Stimulated activated CD8-positive, alpha-beta memory T cell treated with anti-CD3 and anti-CD28 coated beads, Interleukin-12 subunit alpha, Interleukin-12 subunit beta, amount 100 ng/mL, for 4 hours (primary cell): Measurements from ENCODE around the gene ELF2.
A peak's percentile ranks its signal among the peaks of the same experiment; 100 is the strongest.
"Not testable (repeated sequence)": the region's sequence is repeated elsewhere in the genome, so short reads cannot be mapped to it uniquely, and the experiment has no call there.

ENCODE experiments used
- DNase-seq: peaks from one replicate; pipeline ENCODE4 v3.0.0-alpha.2; 2020; ENCODE audit warnings: low read depth

The ELF2 gene

DNA sequence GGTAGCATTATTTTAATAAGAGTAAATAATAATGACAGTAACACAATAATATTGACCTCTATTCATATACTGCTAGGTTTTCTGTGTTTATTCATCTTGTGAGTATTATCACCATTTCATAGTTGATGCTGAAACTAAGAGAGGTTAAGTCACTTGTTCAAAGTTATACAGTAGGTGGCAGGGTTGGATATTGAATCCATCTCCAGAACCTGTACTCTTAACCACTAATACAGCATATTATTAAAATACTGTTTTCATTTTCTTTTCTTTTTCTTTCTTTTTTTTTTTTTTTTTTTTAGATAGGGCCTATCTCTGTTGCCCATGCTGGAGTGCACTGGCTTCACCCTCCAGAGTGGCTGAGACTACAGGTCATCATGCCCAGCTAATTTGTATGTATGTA, 7.1 kb upstream of the ELF2 start:
- no peak for DNase-seq

DNA sequence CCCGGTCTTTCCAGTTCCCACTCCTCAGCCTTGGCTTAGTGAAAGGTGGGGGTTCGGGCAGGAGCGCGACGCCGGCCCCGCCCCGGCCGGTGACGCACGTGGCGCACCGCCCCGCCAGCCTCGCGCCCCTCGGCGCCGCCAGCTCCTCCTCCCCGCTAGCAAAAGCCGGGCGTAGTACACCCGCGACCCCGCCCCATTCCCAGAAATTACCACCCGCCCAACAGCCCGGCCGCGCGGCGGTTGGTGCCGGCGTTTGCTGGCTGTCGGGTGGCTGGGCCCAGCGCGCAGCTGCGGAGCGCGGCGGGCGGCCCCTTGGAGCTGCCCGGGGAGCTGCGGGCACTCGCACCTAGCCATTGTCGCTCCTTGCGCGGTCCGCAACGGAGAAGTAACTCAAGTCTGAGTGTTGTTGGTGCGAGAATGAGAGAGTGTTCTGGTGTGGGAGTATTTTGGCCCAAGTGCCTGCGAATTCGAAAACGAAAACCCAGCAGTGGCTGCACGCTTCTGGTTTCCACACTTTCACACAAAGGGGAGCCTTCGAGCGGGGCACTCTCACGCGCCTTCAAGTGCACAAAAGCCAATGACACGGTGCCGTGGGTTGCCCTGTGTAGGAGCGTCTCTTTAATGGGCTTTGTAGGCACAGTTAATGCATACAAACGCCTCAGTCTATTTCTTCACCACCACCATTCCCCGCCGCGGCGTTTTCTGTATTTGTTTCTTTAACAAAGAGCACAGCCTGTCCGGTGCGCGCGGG, 1.0 kb upstream of the ELF2 start:
- peak; percentile 85 for DNase-seq

DNA sequence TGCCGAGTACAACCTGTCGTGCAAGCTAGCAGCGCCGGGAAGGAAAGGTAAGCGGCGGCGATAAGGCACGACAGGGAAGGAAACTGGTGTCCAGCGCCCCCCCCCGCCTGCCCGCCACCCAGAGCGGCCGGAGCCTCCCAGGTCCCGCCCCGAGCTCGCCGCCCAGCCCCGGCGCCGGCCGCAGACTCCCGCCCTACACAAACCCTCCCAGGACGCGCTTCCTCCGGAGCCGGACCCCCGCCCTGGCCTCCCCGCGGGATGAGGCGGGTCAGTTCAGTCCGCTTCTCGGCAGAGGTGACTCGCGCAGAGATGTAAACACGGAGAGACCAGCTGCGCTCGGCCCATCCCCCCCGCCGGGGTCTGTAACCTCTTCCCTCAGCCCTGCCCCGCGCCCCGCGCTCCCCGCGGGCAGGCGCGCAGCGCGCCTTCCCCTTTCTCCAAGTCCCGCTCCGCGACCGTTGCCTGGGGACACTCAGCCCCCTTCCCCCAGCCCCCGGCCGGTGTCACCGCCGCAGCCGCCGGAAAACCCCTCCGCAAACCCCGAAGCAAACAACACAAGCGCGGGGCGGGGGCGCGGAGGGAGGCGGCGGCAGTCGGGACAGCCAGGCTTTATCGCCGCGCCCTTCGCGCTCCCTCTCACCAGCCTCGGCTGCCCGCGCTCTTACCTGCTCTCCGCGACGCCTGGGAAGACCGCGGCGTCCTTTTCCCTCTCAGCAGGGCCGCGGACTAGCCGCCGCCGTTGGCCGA, 543 bp downstream of the ELF2 start:
- DNase-seq: peak; percentile 50

DNA sequence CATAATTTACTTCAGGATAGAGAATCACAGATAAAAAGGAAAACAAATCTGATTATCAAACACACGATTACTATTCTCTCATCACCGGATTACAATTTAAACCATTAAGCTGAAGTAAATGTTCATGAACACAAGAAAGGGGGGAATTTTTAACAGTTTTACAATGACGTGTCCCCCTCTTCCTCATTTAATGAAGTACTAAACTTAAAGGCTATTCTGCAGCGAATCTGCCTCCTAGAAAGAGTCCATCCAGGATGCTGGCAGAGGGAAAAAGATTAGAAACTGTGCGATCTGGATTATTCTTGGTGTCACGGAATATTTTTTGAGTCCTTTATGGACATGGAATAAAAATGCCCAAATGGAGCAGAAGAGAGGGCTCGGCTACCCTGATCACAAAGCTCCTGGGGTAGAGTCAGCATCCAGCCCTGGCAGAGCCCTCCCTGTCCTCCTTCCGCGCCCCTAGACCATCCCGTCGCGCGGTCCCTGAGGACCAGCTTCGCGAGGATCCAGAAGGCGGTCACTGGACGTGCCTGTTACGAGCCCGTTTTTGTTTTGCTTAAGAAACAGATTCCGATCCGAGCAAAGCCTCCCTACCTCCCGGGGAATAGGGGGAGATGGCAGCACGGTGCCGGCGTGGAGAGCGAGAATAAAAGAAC, 1.2 kb downstream of the ELF2 start:
- no peak for DNase-seq

DNA sequence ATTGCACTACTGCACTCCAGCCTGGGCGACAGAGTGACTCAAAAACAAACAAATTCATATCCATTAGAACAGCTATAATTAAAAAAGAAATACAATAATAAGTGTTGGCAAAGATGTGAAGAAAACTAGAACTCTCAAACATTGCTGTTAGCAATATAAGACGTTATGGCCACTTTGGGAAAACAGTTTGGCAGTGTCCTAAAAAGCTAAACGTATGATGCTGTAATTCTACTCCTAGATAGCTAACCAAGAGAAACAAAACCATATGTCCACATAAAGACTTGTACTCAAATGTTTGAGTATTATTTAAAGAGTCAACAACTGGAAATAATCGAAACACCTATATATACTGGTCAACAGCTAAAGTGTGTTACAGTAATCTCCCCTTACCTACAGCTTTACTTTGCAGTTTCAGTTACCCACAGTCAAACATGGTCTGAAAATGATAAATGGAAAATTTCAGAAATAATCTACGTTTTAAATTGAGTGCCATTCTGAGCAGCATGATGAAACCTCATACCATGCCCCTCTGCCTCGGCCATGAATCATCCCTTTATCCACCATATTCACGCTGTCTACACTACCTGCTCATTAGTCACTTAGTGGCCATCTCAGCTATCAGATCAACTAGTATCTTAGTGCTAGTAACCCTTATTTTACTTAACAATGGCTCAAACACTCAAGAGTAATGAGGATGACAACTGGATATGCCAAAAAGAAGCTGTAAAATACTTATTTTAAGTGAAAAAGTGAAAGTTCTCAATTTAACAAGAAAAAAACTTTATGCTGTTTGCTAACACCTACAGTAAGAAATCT, 4.9 kb downstream of the ELF2 start:
- no peak for DNase-seq

DNA sequence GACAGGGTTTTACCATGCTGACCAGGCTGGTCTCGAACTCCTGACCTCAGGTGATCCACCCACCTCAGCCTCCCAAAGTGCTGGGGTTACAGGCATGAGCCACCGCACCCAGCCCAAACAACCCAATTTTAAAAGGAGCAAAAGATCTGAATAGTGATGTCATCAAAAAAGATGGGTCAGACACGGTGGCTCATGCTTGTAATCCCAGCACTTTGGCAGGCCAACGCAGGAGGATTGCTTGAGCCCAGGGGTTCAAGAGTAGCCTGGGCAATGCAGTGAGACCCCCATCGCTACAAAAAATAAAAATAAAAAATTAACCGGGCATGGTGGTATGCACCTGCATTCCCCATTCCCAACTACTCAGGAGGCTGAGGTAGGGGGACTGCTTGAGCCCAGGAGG, 6.1 kb downstream of the ELF2 start:
- no peak for DNase-seq

DNA sequence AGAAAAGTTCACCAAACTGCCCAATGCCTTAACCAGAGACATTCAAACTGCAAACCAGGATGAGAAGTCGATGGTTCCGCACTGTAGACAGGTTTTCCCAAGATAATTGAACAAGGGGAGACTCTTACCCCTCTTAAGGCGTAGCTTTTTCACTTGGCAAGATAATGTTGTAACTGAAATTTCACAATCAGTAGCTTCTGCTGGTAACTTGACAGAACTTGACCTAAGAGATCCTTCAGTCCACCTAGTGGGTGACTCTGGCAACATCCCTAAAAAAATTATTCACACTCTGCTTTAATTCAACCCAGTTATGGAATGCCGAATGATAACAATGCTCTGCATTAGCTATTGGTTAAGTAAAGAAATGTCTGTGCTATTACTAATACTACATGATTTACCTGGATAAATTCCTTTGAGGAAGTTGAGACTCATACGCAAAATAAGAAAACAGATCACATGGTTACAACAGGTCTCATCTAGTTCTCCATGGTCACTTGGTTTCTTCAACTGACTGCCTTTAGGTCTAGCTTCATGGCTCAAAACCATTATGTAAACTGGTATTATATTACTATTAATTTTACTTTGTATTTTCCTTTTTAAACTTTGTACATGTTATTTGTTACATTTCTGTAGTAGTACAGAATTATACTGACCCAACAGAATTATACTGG, 9.1 kb downstream of the ELF2 start:
- DNase-seq: no peak

DNA sequence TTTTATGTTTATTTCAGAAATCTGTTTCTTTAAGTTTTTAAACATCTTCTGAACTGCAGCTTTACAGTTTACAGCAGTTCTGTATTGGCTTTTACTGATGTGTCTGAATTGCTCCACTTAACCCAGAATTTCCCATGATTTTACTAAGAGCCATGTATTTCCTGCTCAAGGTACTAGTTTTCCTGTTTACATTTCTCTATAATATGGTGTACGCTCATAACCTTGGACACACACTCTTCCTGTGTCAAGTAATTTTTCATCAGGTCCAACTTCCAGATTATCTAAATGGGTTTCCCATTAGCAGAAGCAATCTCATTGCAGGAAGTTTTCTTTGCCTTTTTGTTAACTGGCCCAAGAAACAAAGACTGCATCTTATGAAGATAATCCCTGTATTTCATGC, 12.3 kb downstream of the ELF2 start:
- no peak for DNase-seq

DNA sequence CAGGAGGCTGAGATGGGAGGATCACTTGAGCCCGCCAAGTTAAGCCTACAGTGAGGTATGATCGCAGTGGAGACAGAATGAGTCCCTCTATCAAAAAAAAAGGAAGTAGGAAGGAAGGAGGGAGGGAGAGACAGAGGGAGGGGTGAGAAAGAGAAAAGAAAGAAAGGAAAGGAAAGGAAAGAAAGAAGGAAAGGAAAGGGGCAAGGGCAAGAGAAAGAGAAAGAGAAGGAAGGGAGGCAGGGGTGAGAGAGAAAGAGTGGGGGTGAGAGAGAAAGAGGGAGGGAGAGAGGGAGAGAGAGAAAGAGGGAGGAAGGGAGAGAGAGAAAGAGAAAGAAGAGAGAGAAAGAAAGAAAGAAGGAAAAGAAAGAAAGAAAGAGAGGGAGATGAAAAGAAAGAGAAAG, 13.2 kb downstream of the ELF2 start:
- no peak for DNase-seq

DNA sequence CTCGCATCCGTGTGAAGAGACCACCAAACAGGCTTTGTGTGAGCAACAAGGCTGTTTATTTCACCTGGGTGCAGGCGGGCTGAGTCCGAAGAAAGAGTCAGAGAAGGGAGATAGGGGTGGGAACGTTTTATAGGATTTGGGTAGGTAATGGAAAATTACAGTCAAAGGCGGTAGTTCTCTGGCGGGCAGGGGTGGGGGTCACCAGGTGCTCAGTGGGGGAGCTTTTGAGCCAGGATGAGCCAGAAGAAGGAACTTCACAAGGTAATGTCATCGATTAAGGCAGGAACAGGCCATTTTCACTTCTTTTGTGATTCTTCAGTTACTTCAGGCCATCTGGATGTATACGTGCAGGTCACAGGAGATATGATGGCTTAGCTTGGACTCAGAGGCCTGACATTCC, 19.0 kb downstream of the ELF2 start:
- not testable (repeated sequence) for DNase-seq

DNA sequence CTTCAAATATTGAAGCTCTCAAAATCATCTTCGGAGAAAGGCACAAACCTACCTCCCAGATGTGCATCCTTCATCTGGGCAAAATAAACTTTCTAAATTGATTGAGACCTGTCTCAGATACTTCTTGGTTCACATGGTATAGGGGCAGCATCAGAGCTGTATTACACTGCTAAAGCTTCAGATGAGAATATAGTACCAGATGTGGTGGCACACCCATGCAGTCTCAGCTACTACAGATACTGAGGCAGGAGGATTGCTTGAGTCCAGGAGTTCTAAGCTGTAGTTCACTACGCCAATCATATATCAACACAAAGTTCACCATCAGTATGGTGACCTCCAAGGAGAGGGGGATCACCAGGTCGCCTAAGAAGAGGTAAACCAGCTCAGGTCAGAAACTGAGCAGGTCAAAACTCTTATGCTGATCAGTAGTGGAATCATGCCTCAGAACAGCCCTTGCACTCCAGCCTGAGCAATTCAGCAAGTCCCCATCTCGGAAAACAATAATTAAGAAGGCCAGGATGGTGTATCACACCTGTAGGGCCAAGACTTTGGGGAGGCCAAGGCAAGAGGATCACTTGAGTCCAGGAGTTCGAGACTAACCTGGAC, 22.0 kb downstream of the ELF2 start:
- DNase-seq: no peak

DNA sequence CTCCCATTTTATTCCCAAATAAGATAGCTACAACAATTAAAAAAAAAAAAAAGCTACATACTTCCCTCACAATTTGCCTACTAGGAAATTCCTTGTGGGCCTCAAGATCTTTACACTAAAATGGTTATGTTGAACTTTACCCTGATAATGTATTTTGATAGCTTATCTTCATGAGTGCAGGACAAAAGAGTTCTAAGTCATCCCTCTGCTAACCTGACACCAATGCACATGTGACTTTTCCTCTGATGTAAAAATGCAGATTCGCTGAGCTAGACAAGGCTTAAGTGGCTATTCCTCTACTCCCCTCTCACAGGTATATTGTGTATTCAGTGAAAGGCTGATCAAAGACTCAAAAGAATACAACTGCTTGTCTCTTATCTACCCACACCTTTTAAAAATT, 22.5 kb downstream of the ELF2 start:
- DNase-seq: no peak

DNA sequence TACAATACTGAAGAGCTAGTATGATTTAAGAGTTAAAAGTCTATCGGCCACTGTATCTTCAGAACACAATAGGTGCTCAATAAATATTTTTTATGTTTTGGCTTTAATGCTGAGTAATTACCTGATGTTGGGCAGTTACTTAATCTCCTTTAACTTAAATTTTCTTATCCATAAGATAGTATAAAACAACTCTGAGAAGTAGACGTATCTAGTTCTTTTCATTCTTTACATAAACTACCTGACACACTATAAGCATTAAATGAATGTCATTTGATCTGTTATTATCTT, 22.9 kb downstream of the ELF2 start:
- no peak for DNase-seq

DNA sequence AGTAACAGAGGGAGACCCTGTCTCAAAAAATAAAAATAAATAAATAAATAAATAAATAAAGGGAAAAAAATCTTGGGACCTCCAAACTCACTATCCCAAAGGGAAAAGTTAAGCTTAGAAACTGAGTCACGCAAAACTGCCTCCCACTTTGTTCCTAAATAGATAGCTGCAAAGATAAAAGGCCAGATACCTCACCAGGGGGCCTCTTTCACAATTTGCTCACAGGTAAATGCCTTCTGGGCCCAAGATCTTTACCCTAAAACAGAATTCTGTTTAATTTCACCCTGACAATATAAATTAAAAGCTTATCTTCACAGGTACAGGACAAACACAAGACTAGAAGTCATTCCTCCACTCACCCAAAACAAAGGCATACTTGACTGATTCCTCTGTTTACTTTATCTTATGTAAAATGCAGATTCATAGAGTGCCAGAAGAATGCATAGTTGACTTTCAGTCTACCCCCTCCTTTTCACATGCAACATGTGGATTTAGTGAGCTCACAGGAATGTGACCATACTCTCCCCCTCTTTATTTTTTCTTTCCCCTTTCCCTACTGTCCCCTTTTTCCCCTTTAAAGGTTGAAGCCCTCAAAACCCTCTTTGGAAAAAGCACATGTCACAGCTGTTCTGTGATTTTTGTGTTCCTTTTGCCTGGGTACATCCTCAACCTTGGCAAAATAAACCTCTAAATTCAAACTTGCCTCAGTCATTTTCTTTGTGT, 23.4 kb downstream of the ELF2 start:
- no peak for DNase-seq

DNA sequence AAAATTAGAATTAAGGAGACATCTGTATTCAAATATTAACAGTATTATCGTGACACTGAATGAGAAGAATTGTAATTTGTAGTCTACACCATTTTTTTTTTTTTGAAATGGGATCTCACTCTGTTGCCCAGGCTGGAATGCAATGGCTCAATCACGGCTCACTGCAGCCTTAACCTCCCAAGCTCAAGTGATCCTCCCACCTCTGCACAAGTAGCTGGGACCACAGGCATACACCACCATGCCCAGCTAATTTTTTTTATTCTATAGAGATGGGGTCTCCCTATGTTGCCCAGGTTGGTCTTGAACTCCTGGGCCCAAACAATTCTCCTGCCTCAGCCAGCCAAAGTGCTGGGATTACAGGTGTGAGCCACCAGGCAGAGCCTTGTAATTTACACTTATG, 24.8 kb downstream of the ELF2 start:
- no peak for DNase-seq

DNA sequence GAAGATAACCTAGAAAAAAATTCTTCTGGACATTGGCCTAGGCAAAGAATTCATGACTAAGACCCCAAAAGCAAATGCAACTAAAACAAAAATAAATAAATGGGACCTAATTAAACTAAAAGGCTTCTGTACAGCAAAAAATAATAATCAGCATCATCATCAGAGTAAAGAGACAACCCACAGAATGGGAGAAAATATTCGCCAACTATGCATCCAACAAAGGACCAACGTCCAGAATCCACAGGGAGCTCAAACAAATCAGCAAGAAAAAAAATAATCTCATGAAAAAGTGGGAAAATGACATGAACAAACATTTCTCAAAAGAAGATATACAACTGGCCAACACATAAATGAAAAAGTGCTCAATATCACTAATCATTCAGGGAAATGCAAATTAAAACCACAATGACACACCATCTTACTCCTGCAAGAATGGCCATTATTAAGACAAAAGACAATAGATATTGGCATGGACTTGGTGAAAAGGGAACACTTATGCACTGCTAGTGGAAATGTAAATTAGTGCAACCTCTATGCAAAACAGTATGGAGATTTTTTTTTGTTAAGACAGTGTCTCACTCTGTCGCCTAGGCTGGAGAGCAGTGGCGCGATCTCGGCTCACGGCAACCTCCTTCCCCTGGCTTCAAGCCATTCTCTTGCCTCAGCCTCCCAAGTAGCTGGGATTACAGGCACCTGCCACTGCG, 29.9 kb downstream of the ELF2 start:
- DNase-seq: no peak

DNA sequence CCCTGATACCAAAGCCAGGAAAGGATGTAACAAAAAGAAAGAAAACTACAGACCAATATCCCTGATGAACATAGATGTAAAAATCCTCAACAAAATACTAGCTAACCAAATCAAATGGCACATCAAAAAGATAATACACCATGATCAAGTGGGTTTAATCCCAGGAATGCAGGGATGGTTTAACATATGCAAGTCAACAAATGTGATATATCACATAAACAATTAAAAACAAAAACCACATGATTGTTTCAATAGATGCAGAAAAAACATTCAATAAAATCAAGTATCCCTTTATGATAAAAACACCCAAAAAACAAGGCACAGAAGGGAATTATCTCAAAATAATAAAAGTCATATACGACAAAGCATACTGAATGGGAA, 31.5 kb downstream of the ELF2 start:
- DNase-seq: no peak

DNA sequence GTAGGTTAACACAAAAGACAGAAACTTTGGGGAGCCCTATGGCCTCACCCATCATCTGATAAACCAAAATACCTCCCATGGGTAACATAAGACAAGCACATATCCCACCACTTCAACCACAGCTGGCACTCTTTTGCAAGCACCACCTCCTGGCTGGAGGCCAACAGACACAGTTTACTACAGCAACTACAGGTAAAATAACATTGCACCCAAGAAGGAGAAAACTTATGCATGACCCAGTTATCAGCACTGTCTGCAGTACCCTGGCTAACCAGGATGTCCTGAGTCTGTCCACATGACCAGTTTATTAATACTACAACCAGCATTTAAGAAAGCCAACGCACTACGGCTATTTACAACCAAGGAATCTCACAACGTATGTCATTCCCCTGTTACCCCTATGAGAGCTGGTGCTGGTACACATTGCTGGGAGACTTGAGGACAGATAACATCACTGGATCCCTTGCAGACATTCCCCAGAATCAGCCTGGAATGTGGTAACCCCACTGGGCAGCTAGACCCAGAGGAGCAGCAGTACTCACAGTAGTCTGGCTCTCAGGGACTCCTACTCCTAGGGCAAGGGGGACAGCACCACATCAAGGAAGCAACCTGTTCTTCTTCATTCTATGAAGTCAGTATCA, 32.0 kb downstream of the ELF2 start:
- DNase-seq: no peak

DNA sequence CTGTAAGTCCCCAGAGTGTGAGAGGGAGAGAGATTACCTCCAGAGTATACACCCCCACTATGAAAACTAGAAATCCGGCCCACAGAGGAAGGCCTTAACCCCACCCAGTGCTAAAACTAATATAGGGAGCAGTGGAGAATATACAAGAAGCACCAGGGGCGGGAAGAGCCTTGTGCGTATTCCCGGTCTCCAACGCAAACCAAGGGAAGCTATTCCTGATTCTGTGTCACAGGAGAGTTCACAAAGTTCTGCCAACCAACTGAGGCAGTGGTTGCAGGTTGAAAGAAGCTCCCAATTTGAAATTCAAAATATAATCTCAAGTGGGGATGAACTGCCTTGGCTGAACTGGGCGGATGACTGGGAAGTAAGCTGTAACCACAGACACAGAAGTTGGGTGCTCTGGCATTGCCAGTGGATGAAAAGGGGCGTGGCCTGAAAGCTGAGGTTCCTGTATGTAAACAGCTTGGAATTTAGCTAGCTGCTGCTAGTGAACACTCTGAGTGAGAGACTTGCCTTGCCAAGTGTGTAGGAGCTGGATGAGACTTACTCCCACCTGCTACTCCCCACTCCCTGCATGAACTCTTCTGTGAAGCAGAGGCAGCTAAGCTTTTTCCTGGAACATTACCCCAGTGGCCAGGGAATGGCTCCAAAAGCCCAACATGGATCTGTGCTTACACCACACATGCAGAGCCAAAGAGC, 32.7 kb downstream of the ELF2 start:
- no peak for DNase-seq
